K562 (cell line): Measurements from ENCODE around the gene THAP9. TPM values are rescaled to one million over a fixed set of nuclear protein-coding genes. Genes with fewer than 3 reads are reported as not detected.

Experiments used
- ARNT ChIP-seq, 2 experiments: fragments of 450-650 bp; IDR thresholded peaks; 2 replicates each; pipeline ENCODE4 v1.6.1; 2016; ENCODE audit warnings: mild to moderate bottlenecking in 1 of 2
- C11orf30 ChIP-seq: fragments of 450-650 bp; IDR thresholded peaks from 2 replicates; pipeline ENCODE4 v1.6.1; 2016; ENCODE audit warnings: low read depth, mild to moderate bottlenecking
- HNRNPUL1 ChIP-seq: fragments of 200-400 bp; formaldehyde crosslinking; IDR thresholded peaks from 2 replicates; pipeline ENCODE4 v1.6.1; 2017; ENCODE audit warnings: low read length
- MEIS2 ChIP-seq: fragments of 450-650 bp; IDR thresholded peaks from 2 replicates; pipeline ENCODE4 v1.6.1; 2014; ENCODE audit warnings: mild to moderate bottlenecking; ENCODE audit not compliant: partially characterized antibody
- NR3C1 ChIP-seq: sonication (generic); formaldehyde crosslinking; IDR thresholded peaks from 2 replicates; pipeline ENCODE4 v1.8.1; 2022; ENCODE audit warnings: missing genetic modification reagents
- SMARCC2 ChIP-seq: fragments of 450-650 bp; IDR thresholded peaks from 2 replicates; pipeline ENCODE4 v1.6.1; 2017; ENCODE audit warnings: antibody characterized with exemption, moderate library complexity, mild to moderate bottlenecking, low read depth
- SRSF3 ChIP-seq: fragments of 200-400 bp; formaldehyde crosslinking; IDR thresholded peaks from 2 replicates; pipeline ENCODE4 v1.6.1; 2016; ENCODE audit warnings: mild to moderate bottlenecking, low read length, moderate library complexity; ENCODE audit not compliant: insufficient read depth
- TCF7L2 ChIP-seq: fragments of 150-350 bp; IDR thresholded peaks from 2 replicates; pipeline ENCODE4 v1.6.1; 2016; ENCODE audit warnings: low read depth, mild to moderate bottlenecking, low read length, moderate library complexity
- U2AF1 ChIP-seq: fragments of 200-400 bp; formaldehyde crosslinking; optimal IDR thresholded peaks from 2 replicates; pipeline ENCODE3; 2017; ENCODE audit warnings: mild to moderate bottlenecking, low read depth, low read length, moderate library complexity
- XRCC3 ChIP-seq: fragments of 450-650 bp; IDR thresholded peaks from 2 replicates; pipeline ENCODE4 v1.6.1; 2017; ENCODE audit warnings: mild to moderate bottlenecking, moderate library complexity
- YBX1 ChIP-seq: fragments of 450-650 bp; IDR thresholded peaks from 2 replicates; pipeline ENCODE4 v1.7.1; 2016; ENCODE audit warnings: mild to moderate bottlenecking
- ZNF717 ChIP-seq: fragments of 250-450 bp; sonication (Bioruptor Pico); IDR thresholded peaks from 2 replicates; pipeline ENCODE4 v1.5.0; 2021
- ZNF766 ChIP-seq: fragments of 200-800 bp; sonication (Bioruptor generic); conservative IDR thresholded peaks from 2 replicates; pipeline ENCODE4 v1.6.1; 2016; ENCODE audit warnings: missing genetic modification characterization, missing compliant biosample characterization
- polyA plus RNA-seq, 8 experiments: library from polyadenylated mRNA; depleted of rRNA in 4 of 8; stranded (reverse) in 5 of 8; unstranded in 3 of 8; fragments of >200 nt; fragmentation: Nextera tagmentation in 2 of 8; fragmentation: Illumina TruSeq in 1 of 8; extraction: Ambion mirVana in 2 of 8; extraction: Trizol in 1 of 8; gene quantifications; 2 replicates each; pipeline versions ENCODE4 v1.2.1 to v1.2.3, GENCODE V29; 2011 to 2014; ENCODE audit warnings: inconsistent platforms in 1 of 8, missing spikeins in 1 of 8
- total RNA-seq, 7 experiments: library from RNA; depleted of rRNA in 6 of 7; stranded (reverse); fragments of >200 nt in 6 of 7; fragmentation: Illumina TruSeq in 2 of 7; extraction: Trizol in 2 of 7; gene quantifications; 2 replicates each; pipeline versions ENCODE4 v1.2.1 to v1.2.3, GENCODE V29; 2011 to 2021; ENCODE audit warnings: low replicate concordance in 1 of 7
- TF ChIP-seq, protein P1 (sequence below), 3 experiments: IDR thresholded peaks in 2 of 3; conservative IDR thresholded peaks in 1 of 3; 2 replicates each; pipeline ENCODE4 v1.5.1; 2011 to 2012; ENCODE audit warnings: low read length in 3 of 3, mild to moderate bottlenecking in 3 of 3, control low read depth in 2 of 3, improper control_type of control experiment in 1 of 3, inconsistent platforms in 1 of 3, low read depth in 1 of 3, mixed read lengths in 1 of 3, moderate library complexity in 1 of 3; ENCODE audit not compliant: insufficient read depth in 2 of 3
- TF ChIP-seq, protein P2 (sequence below): fragments of 450-650 bp; formaldehyde crosslinking; IDR thresholded peaks from 2 replicates; pipeline ENCODE4 v1.4.0; 2020; ENCODE audit warnings: mild to moderate bottlenecking
- TF ChIP-seq, protein P3 (sequence below): fragments of 450-650 bp; IDR thresholded peaks from 2 replicates; pipeline ENCODE4 v1.6.1; 2017; ENCODE audit warnings: antibody characterized with exemption, mild to moderate bottlenecking
- TF ChIP-seq, protein P4 (sequence below): fragments of 450-650 bp; IDR thresholded peaks from 2 replicates; pipeline ENCODE4 v1.6.1; 2016; ENCODE audit warnings: borderline replicate concordance

The THAP9 gene
- total and polyA plus RNA-seq, 9 of the 15 experiments (the other 6 are each of a cell fraction or from before 2014, with no cell fraction given) = 3.4 to 7.0 (median 5.4) TPM

DNA sequence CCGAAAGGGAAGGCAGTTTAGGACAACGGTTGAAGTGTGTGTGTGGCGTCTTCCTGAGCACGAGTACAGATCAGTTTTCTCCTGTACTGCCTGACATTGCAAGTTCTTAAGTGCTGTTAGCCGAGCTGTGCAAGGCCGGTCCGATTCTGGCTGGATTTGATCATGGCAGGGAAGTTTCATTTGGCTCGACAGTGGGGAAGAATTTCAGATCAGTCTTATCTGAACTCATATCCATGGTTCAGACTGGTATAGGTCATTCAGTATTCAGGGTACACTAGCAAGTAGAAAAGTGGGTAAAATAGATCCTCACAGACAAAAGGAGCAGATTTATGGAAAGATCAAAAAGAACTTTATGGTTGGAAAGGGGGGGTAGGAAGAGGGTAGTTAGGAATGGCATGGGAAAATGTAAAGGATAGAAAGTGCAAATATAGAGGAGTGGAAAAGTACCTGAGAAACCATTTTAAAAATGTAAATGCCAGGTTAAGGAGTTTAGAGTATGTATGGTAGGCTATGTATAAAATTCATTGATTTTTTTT is 716 bp downstream of the THAP9 start (continued):
- TF ChIP-seq MEIS2 (no peak), ARNT (IDR thresholded peaks at IDR 0.05) (no peak), NR3C1 (no peak), TCF7L2 (no peak), U2AF1 (no peak), XRCC3 (no peak), SMARCC2 (no peak), C11orf30 (no peak), ZNF717 (no peak), ZNF766 (CRISPR knock-in tag) (no peak), HNRNPUL1 (no peak), YBX1 (no peak), SRSF3 (no peak)
- TF ChIP-seq, protein P1, sequence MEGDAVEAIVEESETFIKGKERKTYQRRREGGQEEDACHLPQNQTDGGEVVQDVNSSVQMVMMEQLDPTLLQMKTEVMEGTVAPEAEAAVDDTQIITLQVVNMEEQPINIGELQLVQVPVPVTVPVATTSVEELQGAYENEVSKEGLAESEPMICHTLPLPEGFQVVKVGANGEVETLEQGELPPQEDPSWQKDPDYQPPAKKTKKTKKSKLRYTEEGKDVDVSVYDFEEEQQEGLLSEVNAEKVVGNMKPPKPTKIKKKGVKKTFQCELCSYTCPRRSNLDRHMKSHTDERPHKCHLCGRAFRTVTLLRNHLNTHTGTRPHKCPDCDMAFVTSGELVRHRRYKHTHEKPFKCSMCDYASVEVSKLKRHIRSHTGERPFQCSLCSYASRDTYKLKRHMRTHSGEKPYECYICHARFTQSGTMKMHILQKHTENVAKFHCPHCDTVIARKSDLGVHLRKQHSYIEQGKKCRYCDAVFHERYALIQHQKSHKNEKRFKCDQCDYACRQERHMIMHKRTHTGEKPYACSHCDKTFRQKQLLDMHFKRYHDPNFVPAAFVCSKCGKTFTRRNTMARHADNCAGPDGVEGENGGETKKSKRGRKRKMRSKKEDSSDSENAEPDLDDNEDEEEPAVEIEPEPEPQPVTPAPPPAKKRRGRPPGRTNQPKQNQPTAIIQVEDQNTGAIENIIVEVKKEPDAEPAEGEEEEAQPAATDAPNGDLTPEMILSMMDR (IDR thresholded peaks at IDR 0.05 in 2 of 3, conservative IDR thresholded peaks at IDR 0.05 in 1 of 3; ENCODE audit: insufficient read depth in 2 of 3, low read depth in 1 of 3, low read length in 3 of 3) = no peak
- TF ChIP-seq, protein P2, sequence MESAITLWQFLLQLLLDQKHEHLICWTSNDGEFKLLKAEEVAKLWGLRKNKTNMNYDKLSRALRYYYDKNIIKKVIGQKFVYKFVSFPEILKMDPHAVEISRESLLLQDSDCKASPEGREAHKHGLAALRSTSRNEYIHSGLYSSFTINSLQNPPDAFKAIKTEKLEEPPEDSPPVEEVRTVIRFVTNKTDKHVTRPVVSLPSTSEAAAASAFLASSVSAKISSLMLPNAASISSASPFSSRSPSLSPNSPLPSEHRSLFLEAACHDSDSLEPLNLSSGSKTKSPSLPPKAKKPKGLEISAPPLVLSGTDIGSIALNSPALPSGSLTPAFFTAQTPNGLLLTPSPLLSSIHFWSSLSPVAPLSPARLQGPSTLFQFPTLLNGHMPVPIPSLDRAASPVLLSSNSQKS = no peak
- TF ChIP-seq, protein P3, sequence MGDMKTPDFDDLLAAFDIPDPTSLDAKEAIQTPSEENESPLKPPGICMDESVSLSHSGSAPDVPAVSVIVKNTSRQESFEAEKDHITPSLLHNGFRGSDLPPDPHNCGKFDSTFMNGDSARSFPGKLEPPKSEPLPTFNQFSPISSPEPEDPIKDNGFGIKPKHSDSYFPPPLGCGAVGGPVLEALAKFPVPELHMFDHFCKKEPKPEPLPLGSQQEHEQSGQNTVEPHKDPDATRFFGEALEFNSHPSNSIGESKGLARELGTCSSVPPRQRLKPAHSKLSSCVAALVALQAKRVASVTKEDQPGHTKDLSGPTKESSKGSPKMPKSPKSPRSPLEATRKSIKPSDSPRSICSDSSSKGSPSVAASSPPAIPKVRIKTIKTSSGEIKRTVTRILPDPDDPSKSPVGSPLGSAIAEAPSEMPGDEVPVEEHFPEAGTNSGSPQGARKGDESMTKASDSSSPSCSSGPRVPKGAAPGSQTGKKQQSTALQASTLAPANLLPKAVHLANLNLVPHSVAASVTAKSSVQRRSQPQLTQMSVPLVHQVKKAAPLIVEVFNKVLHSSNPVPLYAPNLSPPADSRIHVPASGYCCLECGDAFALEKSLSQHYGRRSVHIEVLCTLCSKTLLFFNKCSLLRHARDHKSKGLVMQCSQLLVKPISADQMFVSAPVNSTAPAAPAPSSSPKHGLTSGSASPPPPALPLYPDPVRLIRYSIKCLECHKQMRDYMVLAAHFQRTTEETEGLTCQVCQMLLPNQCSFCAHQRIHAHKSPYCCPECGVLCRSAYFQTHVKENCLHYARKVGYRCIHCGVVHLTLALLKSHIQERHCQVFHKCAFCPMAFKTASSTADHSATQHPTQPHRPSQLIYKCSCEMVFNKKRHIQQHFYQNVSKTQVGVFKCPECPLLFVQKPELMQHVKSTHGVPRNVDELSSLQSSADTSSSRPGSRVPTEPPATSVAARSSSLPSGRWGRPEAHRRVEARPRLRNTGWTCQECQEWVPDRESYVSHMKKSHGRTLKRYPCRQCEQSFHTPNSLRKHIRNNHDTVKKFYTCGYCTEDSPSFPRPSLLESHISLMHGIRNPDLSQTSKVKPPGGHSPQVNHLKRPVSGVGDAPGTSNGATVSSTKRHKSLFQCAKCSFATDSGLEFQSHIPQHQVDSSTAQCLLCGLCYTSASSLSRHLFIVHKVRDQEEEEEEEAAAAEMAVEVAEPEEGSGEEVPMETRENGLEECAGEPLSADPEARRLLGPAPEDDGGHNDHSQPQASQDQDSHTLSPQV = no peak
- TF ChIP-seq, protein P4, sequence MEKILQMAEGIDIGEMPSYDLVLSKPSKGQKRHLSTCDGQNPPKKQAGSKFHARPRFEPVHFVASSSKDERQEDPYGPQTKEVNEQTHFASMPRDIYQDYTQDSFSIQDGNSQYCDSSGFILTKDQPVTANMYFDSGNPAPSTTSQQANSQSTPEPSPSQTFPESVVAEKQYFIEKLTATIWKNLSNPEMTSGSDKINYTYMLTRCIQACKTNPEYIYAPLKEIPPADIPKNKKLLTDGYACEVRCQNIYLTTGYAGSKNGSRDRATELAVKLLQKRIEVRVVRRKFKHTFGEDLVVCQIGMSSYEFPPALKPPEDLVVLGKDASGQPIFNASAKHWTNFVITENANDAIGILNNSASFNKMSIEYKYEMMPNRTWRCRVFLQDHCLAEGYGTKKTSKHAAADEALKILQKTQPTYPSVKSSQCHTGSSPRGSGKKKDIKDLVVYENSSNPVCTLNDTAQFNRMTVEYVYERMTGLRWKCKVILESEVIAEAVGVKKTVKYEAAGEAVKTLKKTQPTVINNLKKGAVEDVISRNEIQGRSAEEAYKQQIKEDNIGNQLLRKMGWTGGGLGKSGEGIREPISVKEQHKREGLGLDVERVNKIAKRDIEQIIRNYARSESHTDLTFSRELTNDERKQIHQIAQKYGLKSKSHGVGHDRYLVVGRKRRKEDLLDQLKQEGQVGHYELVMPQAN = 0 out of 2 replicates have a peak, but pooled peaks have one; percentile 70
